H1 (cell line): ENCODE measurements around the gene MILR1. TPM values are rescaled to one million over a fixed set of nuclear protein-coding genes. Genes with fewer than 3 reads are reported as not detected.
"Not testable (repeated sequence)": the region's sequence is repeated elsewhere in the genome, so short reads cannot be mapped to it uniquely, and the experiment has no call there.

Experiments used
- CTCF ChIA-PET: fragments of 300-600 bp; sonication (Branson Sonifier 250); formaldehyde crosslinking; loops from one replicate; lab custom pipeline; 2021; ENCODE audit not compliant: partially characterized antibody; lab: Charles Lee
- POLR2A ChIA-PET: fragments of 300-600 bp; sonication (Branson Sonifier 250); formaldehyde crosslinking; loops from one replicate; lab custom pipeline; 2021; ENCODE audit warnings: inconsistent platforms; ENCODE audit not compliant: partially characterized antibody; lab: Charles Lee
- DNase-seq, 2 experiments: peaks; one replicate each; pipeline versions ENCODE4 v3.0.0 to v3.0.0-alpha.2; 2010 to 2022; ENCODE audit warnings: low spot score in 2 of 2, low read depth in 1 of 2, mixed read lengths in 1 of 2
- FAIRE-seq: peaks from 2 replicates; lab custom pipeline; 2011; peaks lifted over from hg19 to GRCh38; lab: Jason Lieb, UNC
- H2AFZ ChIP-seq: 2 replicates; pipeline ENCODE4 v1.8.1; 2012; ENCODE audit warnings: low read length, inconsistent platforms
- H2AK5ac ChIP-seq: 2 replicates; pipeline ENCODE4 v1.6.1; 2013; ENCODE audit warnings: low read depth, low read length
- H2BK120ac ChIP-seq: replicated peaks from 2 replicates; pipeline ENCODE3; 2013; ENCODE audit warnings: low read depth, low read length, inconsistent platforms
- H2BK12ac ChIP-seq: 2 replicates; pipeline ENCODE4 v1.6.1; 2013; ENCODE audit warnings: low read depth, low read length
- H2BK15ac ChIP-seq: 2 replicates; pipeline ENCODE4 v1.6.1; 2013; ENCODE audit warnings: low read length
- H2BK20ac ChIP-seq: 2 replicates; pipeline ENCODE4 v1.6.1; 2013; ENCODE audit warnings: low read length
- H2BK5ac ChIP-seq: 2 replicates; pipeline ENCODE4 v1.6.1; 2013; ENCODE audit warnings: low read depth, low read length
- H3K14ac ChIP-seq: 2 replicates; pipeline ENCODE4 v1.6.1; 2013; ENCODE audit warnings: inconsistent platforms; ENCODE audit not compliant: insufficient read length
- H3K18ac ChIP-seq: 2 replicates; pipeline ENCODE4 v1.6.1; 2013; ENCODE audit warnings: low read length; ENCODE audit errors: extremely low read depth
- H3K23ac ChIP-seq: 2 replicates; pipeline ENCODE4 v1.6.1; 2013; ENCODE audit warnings: inconsistent platforms; ENCODE audit not compliant: insufficient read length
- H3K23me2 ChIP-seq: 2 replicates; pipeline ENCODE4 v1.6.1; 2013; ENCODE audit warnings: low read depth, low read length
- H3K27ac ChIP-seq: 2 replicates; pipeline ENCODE4 v1.6.1; 2011; ENCODE audit warnings: low read depth, low read length, inconsistent platforms
- H3K27me3 ChIP-seq, 4 experiments: replicated peaks in 1 of 4; 1 replicate in 1 of 4; 2 replicates in 3 of 4; pipeline versions ENCODE4 v1.6.1 to v1.8.1; 2011 to 2013; ENCODE audit warnings: low read length in 3 of 4, mild to moderate bottlenecking in 3 of 4, inconsistent platforms in 2 of 4, mixed read lengths in 2 of 4, moderate library complexity in 1 of 4; ENCODE audit not compliant: control insufficient read depth in 3 of 4, insufficient read depth in 3 of 4; ENCODE audit errors: extremely low read depth in 1 of 4
- H3K36me3 ChIP-seq, 4 experiments: 2 replicates each; pipeline versions ENCODE4 v1.6.1 to v1.8.1; 2011 to 2013; ENCODE audit warnings: mild to moderate bottlenecking in 4 of 4, low read length in 3 of 4, moderate library complexity in 2 of 4, control low read depth in 1 of 4, inconsistent platforms in 1 of 4; ENCODE audit not compliant: insufficient read depth in 4 of 4, control insufficient read depth in 2 of 4
- H3K4ac ChIP-seq: replicated peaks from 2 replicates; pipeline ENCODE3; 2013; ENCODE audit warnings: low read length, low read depth, mixed read lengths, inconsistent platforms; ENCODE audit not compliant: insufficient read length
- H3K4me1 ChIP-seq, 4 experiments: replicated peaks in 1 of 4; 1 replicate in 1 of 4; 2 replicates in 3 of 4; pipeline versions ENCODE4 v1.6.1 to v1.8.1; 2011 to 2013; ENCODE audit warnings: low read length in 3 of 4, inconsistent platforms in 2 of 4, mixed read lengths in 1 of 4; ENCODE audit not compliant: insufficient read depth in 4 of 4, control insufficient read depth in 3 of 4
- H3K4me2 ChIP-seq, 2 experiments: 2 replicates each; pipeline versions ENCODE4 v1.6.1 to v1.8.1; 2011 to 2013; ENCODE audit warnings: low read depth in 2 of 2, low read length in 2 of 2, control low read depth in 1 of 2, inconsistent platforms in 1 of 2, mild to moderate bottlenecking in 1 of 2; ENCODE audit not compliant: insufficient read depth in 1 of 2
- H3K4me3 ChIP-seq, 4 experiments: fragments of 200-600, 300-600 bp in 1 of 4; sonication (generic), shearing (Covaris generic), sonication (Bioruptor Twin) in 1 of 4; 2 replicates each; pipeline versions ENCODE4 v1.5.1 to v1.8.1; 2011 to 2016; ENCODE audit warnings: low read length in 4 of 4, low read depth in 3 of 4, control low read depth in 2 of 4, inconsistent platforms in 2 of 4, mild to moderate bottlenecking in 2 of 4, mixed read lengths in 1 of 4, moderate library complexity in 1 of 4; ENCODE audit not compliant: insufficient read depth in 2 of 4; ENCODE audit errors: extremely low read depth in 1 of 4
- H3K56ac ChIP-seq: replicated peaks from 2 replicates; pipeline ENCODE3; 2013; ENCODE audit warnings: low read depth, mild to moderate bottlenecking, mixed read lengths, low read length, inconsistent platforms; ENCODE audit not compliant: insufficient read length
- H3K79me1 ChIP-seq: 2 replicates; pipeline ENCODE4 v1.6.1; 2013; ENCODE audit warnings: low read depth, low read length, control low read depth
- H3K79me2 ChIP-seq, 2 experiments: 2 replicates each; pipeline versions ENCODE4 v1.6.1 to v1.8.1; 2012 to 2013; ENCODE audit warnings: low read length in 2 of 2, mild to moderate bottlenecking in 2 of 2, inconsistent platforms in 1 of 2; ENCODE audit not compliant: insufficient read depth in 2 of 2, control insufficient read depth in 1 of 2
- H3K9ac ChIP-seq, 4 experiments: replicated peaks in 1 of 4; 1 replicate in 1 of 4; 2 replicates in 3 of 4; pipeline versions ENCODE4 v1.6.1 to v1.8.1; 2011 to 2013; ENCODE audit warnings: low read depth in 3 of 4, low read length in 3 of 4, control low read depth in 2 of 4, mild to moderate bottlenecking in 2 of 4, moderate library complexity in 2 of 4, inconsistent platforms in 1 of 4; ENCODE audit errors: extremely low read depth in 1 of 4
- H3K9me3 ChIP-seq, 2 experiments: 2 replicates each; pipeline versions ENCODE4 v1.6.1 to v1.8.1; 2012 to 2013; ENCODE audit warnings: mild to moderate bottlenecking in 2 of 2, moderate library complexity in 2 of 2, control low read depth in 1 of 2, inconsistent platforms in 1 of 2, low read depth in 1 of 2, low read length in 1 of 2, mixed read lengths in 1 of 2; ENCODE audit not compliant: insufficient read depth in 2 of 2
- H4K20me1 ChIP-seq, 2 experiments: replicated peaks in 1 of 2; 2 replicates each; pipeline versions ENCODE3 to v1.8.1; 2011 to 2013; ENCODE audit warnings: inconsistent platforms in 2 of 2, low read length in 2 of 2, mild to moderate bottlenecking in 1 of 2; ENCODE audit not compliant: insufficient read depth in 2 of 2, control insufficient read depth in 1 of 2
- H4K5ac ChIP-seq: 2 replicates; pipeline ENCODE4 v1.6.1; 2013; ENCODE audit warnings: low read length, low read depth, mixed read lengths, inconsistent platforms; ENCODE audit not compliant: insufficient read length
- H4K8ac ChIP-seq: 2 replicates; pipeline ENCODE4 v1.8.0; 2013; ENCODE audit warnings: mild to moderate bottlenecking, moderate library complexity, low read length, inconsistent platforms; ENCODE audit not compliant: insufficient read depth; ENCODE audit errors: extremely low read depth
- H4K91ac ChIP-seq: replicated peaks from 2 replicates; pipeline ENCODE3; 2013; ENCODE audit warnings: low read length, mixed read lengths, inconsistent platforms; ENCODE audit not compliant: insufficient read length
- WGBS, 2 experiments: shearing (Covaris generic) in 1 of 2; methylation state at CpG; one replicate each; pipeline versions ENCODE4 v1.1.6 to v1.1.7; 2013 to 2015; ENCODE audit warnings: low lambda C conversion rate in 2 of 2, mixed read lengths in 2 of 2, inconsistent platforms in 1 of 2, low coverage in 1 of 2, missing lambda C conversion rate in 1 of 2; ENCODE audit not compliant: insufficient replicate concordance in 2 of 2, insufficient coverage in 1 of 2, insufficient read length in 1 of 2; ENCODE audit errors: extremely low coverage in 1 of 2, missing lambda C conversion rate in 1 of 2; 5-methylcytosine and 5-hydroxymethylcytosine counted together
- polyA plus RNA-seq, 7 experiments: library from polyadenylated mRNA; depleted of rRNA in 3 of 7; stranded (reverse) in 5 of 7; unstranded in 2 of 7; fragments of >200 nt in 5 of 7; fragments of 200-250 nt in 2 of 7; gene quantifications; 1 replicate in 5 of 7; 2 replicates in 1 of 7; 4 replicates in 1 of 7; pipeline versions ENCODE4 v1.2.1 to v1.2.3, GENCODE V29; 2011 to 2013; ENCODE audit warnings: missing spikeins in 2 of 7, mixed read lengths in 2 of 7
- total RNA-seq: library from RNA; stranded (reverse); fragmentation: NEBNext Ultra II Directional; extraction: Animal tissue kit (Norgen Biotek cat#: 25700); gene quantifications from 2 replicates; pipeline ENCODE4 v1.2.1, GENCODE V29; 2021

Gene MILR1
- total and polyA plus RNA-seq, 2 of the 8 experiments (the other 6 are each of a cell fraction or from before 2014, with no cell fraction given) = not detected

DNA sequence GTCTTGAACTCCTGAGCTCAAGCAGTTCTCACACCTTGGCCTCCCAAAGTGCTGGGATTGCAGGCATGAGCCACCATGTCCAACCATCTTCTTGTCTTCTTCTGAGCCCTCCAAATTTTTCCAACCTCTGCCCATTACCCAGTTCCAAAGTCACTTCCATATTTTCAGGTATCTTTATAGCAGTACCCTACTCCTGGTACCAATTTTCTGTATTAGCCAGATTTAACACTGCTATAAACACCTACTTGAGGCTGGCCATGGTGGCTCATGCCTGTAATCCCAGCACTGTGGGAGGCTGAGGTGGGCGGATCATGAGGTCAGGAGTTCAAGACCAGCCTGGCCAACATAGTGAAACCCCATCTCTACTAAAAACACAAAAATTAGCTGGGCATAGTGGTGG, 9.4 kb upstream of the MILR1 start:
- 100% methylated on average over 1 of the region's 1 CpG; no CpG with 5 or more reads in 1 of the 2 experiments for WGBS, 2 experiments
- H2AFZ ChIP-seq, POLR2A ChIA-PET, H2AK5ac ChIP-seq, DNase-seq, H3K4me1 ChIP-seq, H3K9ac ChIP-seq, H4K5ac ChIP-seq, H2BK12ac ChIP-seq, H3K18ac ChIP-seq, H2BK15ac ChIP-seq, FAIRE-seq, H4K91ac ChIP-seq, H3K23ac ChIP-seq, H3K23me2 ChIP-seq, H3K4me2 ChIP-seq, H3K56ac ChIP-seq, H3K4me3 ChIP-seq, H3K36me3 ChIP-seq, H4K20me1 ChIP-seq, H3K79me1 ChIP-seq, H2BK20ac ChIP-seq, H3K27ac ChIP-seq, H3K14ac ChIP-seq, H3K4ac ChIP-seq, H2BK120ac ChIP-seq, H3K79me2 ChIP-seq, H2BK5ac ChIP-seq, H3K27me3 ChIP-seq, H4K8ac ChIP-seq: not testable (repeated sequence)
- CTCF ChIA-PET = interaction anchor here (0.9 to 1.3 kb wide), 2 partner anchors 12 to 39 kb away, joined by 3 to 5 read pairs; no protein-coding TSS in a partner anchor
- H3K9me3 ChIP-seq = peaks cover 26 to 40% of the 10 kb centered on the region in 2 experiments
